NCI-H345 (cell line): ENCODE results near the gene TTC17.
"Not testable (repeated sequence)": the region's sequence is repeated elsewhere in the genome, so short reads cannot be mapped to it uniquely, and the experiment has no call there.

Experiments
- DNase-seq: peaks from one replicate; lab custom pipeline; 2025; lab: John Stamatoyannopoulos, UW

Gene TTC17

GRCh38 chr11:43358801-43359421 is at the start of gene TTC17:
Gene TTC17, plus strand, starts transcription at chr11:43358920. Its CDS starts 35 bp downstream, at chr11:43358955.
- DNase-seq: peak; percentile 95

GRCh38 chr11:43311791-43312607 is 46.7 kb upstream of the TTC17 start, which contains the start of gene API5:
Gene API5, plus strand, starts transcription at chr11:43311996. Its CDS starts 132 bp downstream, at chr11:43312128.
- DNase-seq: peak; percentile 98

GRCh38 chr11:43315966-43316365 is 42.8 kb upstream of the TTC17 start:
- DNase-seq: no peak

- no peak for DNase-seq
Measured at GRCh38 chr11:43316451-43316850, 42.3 kb upstream of the TTC17 start.

- DNase-seq: peak; percentile 3
Measured at GRCh38 chr11:43327987-43328386, 30.7 kb upstream of the TTC17 start.

GRCh38 chr11:43328482-43328881 is 30.2 kb upstream of the TTC17 start:
- no peak for DNase-seq

- DNase-seq: no peak
Measured at GRCh38 chr11:43341159-43341558, 17.6 kb upstream of the TTC17 start.

GRCh38 chr11:43351426-43351825 is 7.3 kb upstream of the TTC17 start:
- not testable (repeated sequence) for DNase-seq

GRCh38 chr11:43354311-43354710 is 4.4 kb upstream of the TTC17 start:
- DNase-seq: no peak

GRCh38 chr11:43356336-43356735 is 2.4 kb upstream of the TTC17 start:
- DNase-seq: no peak

GRCh38 chr11:43358279-43358800 is 380 bp upstream of the TTC17 start:
- no peak for DNase-seq

- DNase-seq: no peak
Measured at GRCh38 chr11:43359422-43359818, 700 bp downstream of the TTC17 start.

- DNase-seq: no peak
Measured at GRCh38 chr11:43360361-43361032, 1.8 kb downstream of the TTC17 start.

GRCh38 chr11:43366677-43367076 is 8.0 kb downstream of the TTC17 start:
- no peak for DNase-seq

GRCh38 chr11:43367382-43368178 is 8.9 kb downstream of the TTC17 start:
- DNase-seq: no peak

GRCh38 chr11:43376065-43376464 is 17.3 kb downstream of the TTC17 start:
- no peak for DNase-seq

- DNase-seq: no peak
Measured at GRCh38 chr11:43376594-43376993, 17.9 kb downstream of the TTC17 start.

GRCh38 chr11:43377389-43377788 is 18.7 kb downstream of the TTC17 start:
- no peak for DNase-seq

- no peak for DNase-seq
Measured at GRCh38 chr11:43378897-43379296, 20.2 kb downstream of the TTC17 start.

- DNase-seq: no peak
Measured at GRCh38 chr11:43381802-43382201, 23.1 kb downstream of the TTC17 start.

- no peak for DNase-seq
Measured at GRCh38 chr11:43382614-43383013, 23.9 kb downstream of the TTC17 start.

GRCh38 chr11:43384393-43384792 is 25.7 kb downstream of the TTC17 start:
- no peak for DNase-seq
